ENCODE results near the gene HCRTR1.

DNA sequence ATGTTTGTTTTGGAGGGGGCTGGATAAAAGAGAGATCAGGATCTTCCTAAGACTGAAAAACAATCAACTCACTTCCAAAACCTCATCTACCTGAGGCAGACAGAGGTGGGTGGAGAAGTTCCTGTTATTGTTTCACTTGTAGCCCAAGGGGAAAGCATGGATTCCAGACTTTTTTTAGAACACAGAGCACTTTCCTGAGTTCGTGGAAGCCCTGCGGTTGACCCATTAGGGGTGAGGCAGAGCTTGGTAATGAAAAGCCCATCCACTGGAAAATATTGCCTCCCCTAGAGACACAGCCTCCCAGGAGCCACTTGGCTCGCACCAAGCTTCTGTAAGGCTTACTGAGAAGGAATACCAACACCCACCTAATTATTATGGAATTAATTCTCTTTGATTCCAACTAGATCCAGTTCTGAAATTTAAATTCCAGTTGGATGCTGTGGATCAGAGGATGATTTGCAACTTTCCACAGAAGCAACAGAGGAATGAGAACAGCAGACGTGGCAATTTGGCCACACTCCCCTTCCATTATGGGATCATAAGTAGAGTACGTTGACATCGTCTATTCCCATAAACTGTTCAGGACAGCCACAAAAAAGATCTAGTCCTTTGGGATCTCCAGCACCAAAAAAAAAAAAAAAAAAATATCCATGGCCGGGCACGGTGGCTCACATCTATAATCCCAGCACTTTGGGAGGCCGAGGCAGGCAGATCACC, 31.3 kb downstream of the HCRTR1 start:
- TF ChIP-seq, protein P1, sequence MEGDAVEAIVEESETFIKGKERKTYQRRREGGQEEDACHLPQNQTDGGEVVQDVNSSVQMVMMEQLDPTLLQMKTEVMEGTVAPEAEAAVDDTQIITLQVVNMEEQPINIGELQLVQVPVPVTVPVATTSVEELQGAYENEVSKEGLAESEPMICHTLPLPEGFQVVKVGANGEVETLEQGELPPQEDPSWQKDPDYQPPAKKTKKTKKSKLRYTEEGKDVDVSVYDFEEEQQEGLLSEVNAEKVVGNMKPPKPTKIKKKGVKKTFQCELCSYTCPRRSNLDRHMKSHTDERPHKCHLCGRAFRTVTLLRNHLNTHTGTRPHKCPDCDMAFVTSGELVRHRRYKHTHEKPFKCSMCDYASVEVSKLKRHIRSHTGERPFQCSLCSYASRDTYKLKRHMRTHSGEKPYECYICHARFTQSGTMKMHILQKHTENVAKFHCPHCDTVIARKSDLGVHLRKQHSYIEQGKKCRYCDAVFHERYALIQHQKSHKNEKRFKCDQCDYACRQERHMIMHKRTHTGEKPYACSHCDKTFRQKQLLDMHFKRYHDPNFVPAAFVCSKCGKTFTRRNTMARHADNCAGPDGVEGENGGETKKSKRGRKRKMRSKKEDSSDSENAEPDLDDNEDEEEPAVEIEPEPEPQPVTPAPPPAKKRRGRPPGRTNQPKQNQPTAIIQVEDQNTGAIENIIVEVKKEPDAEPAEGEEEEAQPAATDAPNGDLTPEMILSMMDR (conservative IDR thresholded peaks at IDR 0.05), result no peak
- TF ChIP-seq ZFX (IDR thresholded peaks at IDR 0.05), result no peak
